IMR-90 (cell line): ENCODE results near the gene RFTN1. TPM values are rescaled to one million over a fixed set of nuclear protein-coding genes. Genes with fewer than 3 reads are reported as not detected.
A peak's percentile ranks its signal among the peaks of the same experiment; 100 is the strongest.

Experiments
- ATAC-seq: fragments of 200-7000 bp; cut with Tn5 transposase; 2 replicates; pipeline ENCODE4 v1.9.1; 2020; ENCODE audit warnings: low read depth, mild to moderate bottlenecking, moderate library complexity
- BruUV-seq: library from RNA; stranded (reverse); fragments of 400-500 nt; replicated peaks from 2 replicates; lab custom pipeline; 2021; lab: Mats Ljungman, UMichigan
- CTCF ChIA-PET: fragments of 300-600 bp; formaldehyde crosslinking; extraction: SDS; loops from one replicate; lab custom pipeline; 2021; ENCODE audit warnings: antibody characterized with exemption; lab: Yijun Ruan, JAX
- POLR2A ChIA-PET: fragments of 300-600 bp; sonication (Branson Sonifier 250); formaldehyde crosslinking; loops from one replicate; lab custom pipeline; 2022; ENCODE audit warnings: antibody characterized with exemption; ENCODE audit not compliant: unreplicated experiment; lab: Charles Lee
- DNase-seq: peaks from one replicate; pipeline ENCODE4 v3.0.0; 2013
- H2AFZ ChIP-seq: replicated peaks from 2 replicates; pipeline ENCODE3; 2013; ENCODE audit warnings: low read length, mild to moderate bottlenecking; ENCODE audit not compliant: poor library complexity
- H2AK5ac ChIP-seq: 2 replicates; pipeline ENCODE4 v1.6.1; 2013; ENCODE audit warnings: low read depth, low read length, inconsistent platforms
- H2AK9ac ChIP-seq: replicated peaks from 2 replicates; pipeline ENCODE3; 2013; ENCODE audit warnings: mild to moderate bottlenecking, low read depth, low read length, moderate library complexity; ENCODE audit not compliant: poor library complexity
- H2BK120ac ChIP-seq: 2 replicates; pipeline ENCODE4 v1.6.1; 2013; ENCODE audit warnings: low read depth, low read length, inconsistent platforms
- H2BK15ac ChIP-seq: 3 replicates; pipeline ENCODE4 v1.6.1; 2013; ENCODE audit warnings: low read depth, low read length, inconsistent platforms
- H2BK20ac ChIP-seq: 2 replicates; pipeline ENCODE4 v1.6.1; 2013; ENCODE audit warnings: low read depth, mild to moderate bottlenecking, inconsistent platforms, low read length, moderate library complexity
- H2BK5ac ChIP-seq: 2 replicates; pipeline ENCODE4 v1.6.1; 2013; ENCODE audit warnings: mild to moderate bottlenecking, low read depth, low read length, inconsistent platforms; ENCODE audit not compliant: poor library complexity, severe bottlenecking
- H3K14ac ChIP-seq: replicated peaks from 2 replicates; pipeline ENCODE4 v1.6.1; 2013; ENCODE audit warnings: low read depth, low read length, inconsistent platforms
- H3K18ac ChIP-seq: 2 replicates; pipeline ENCODE4 v1.6.1; 2013; ENCODE audit warnings: low read depth, low read length, control low read depth
- H3K23ac ChIP-seq: 2 replicates; pipeline ENCODE4 v1.6.1; 2013; ENCODE audit warnings: low read depth, low read length, inconsistent platforms
- H3K27ac ChIP-seq: 2 replicates; pipeline ENCODE4 v1.5.1; 2013; ENCODE audit warnings: mild to moderate bottlenecking, control low read depth, low read length; ENCODE audit not compliant: insufficient read depth
- H3K27me3 ChIP-seq: 2 replicates; pipeline ENCODE4 v1.6.1; 2013; ENCODE audit warnings: low read length; ENCODE audit not compliant: control insufficient read depth, insufficient read depth
- H3K36me3 ChIP-seq: 2 replicates; pipeline ENCODE4 v1.6.1; 2013; ENCODE audit warnings: low read length, mixed read lengths; ENCODE audit not compliant: control insufficient read depth, insufficient read depth
- H3K4ac ChIP-seq: 2 replicates; pipeline ENCODE4 v1.6.1; 2013; ENCODE audit warnings: low read depth, low read length, inconsistent platforms
- H3K4me1 ChIP-seq: 2 replicates; pipeline ENCODE4 v1.6.1; 2013; ENCODE audit warnings: low read length, mixed read lengths; ENCODE audit not compliant: control insufficient read depth, insufficient read depth
- H3K4me2 ChIP-seq: 2 replicates; pipeline ENCODE4 v1.6.1; 2013; ENCODE audit warnings: low read depth, mild to moderate bottlenecking, control low read depth, low read length, moderate library complexity
- H3K4me3 ChIP-seq: 2 replicates; pipeline ENCODE4 v1.5.1; 2013; ENCODE audit warnings: low read depth, mild to moderate bottlenecking, control low read depth, low read length, moderate library complexity; ENCODE audit not compliant: insufficient read depth
- H3K56ac ChIP-seq: 2 replicates; pipeline ENCODE4 v1.6.1; 2013; ENCODE audit warnings: low read length, inconsistent platforms; ENCODE audit not compliant: insufficient read depth; ENCODE audit errors: extremely low read depth
- H3K79me1 ChIP-seq, 2 experiments: 2 replicates each; pipeline ENCODE4 v1.6.1; 2013; ENCODE audit warnings: low read length in 2 of 2, inconsistent platforms in 1 of 2, low read depth in 1 of 2
- H3K9ac ChIP-seq: 2 replicates; pipeline ENCODE4 v1.6.1; 2013; ENCODE audit warnings: low read depth, low read length, control low read depth
- H3K9me1 ChIP-seq: 2 replicates; pipeline ENCODE4 v1.6.1; 2013; ENCODE audit warnings: low read length, inconsistent platforms; ENCODE audit not compliant: insufficient read depth
- H3K9me3 ChIP-seq: 2 replicates; pipeline ENCODE4 v1.6.1; 2013; ENCODE audit warnings: low read length; ENCODE audit not compliant: control insufficient read depth, insufficient read depth
- H4K20me1 ChIP-seq: 2 replicates; pipeline ENCODE4 v1.6.1; 2013; ENCODE audit warnings: low read length, inconsistent platforms; ENCODE audit not compliant: insufficient read depth
- H4K5ac ChIP-seq: 2 replicates; pipeline ENCODE4 v1.6.1; 2013; ENCODE audit warnings: mild to moderate bottlenecking, low read depth, low read length, control low read depth
- H4K8ac ChIP-seq, 2 experiments: 2 replicates each; pipeline ENCODE4 v1.6.1; 2013; ENCODE audit warnings: low read depth in 2 of 2, low read length in 2 of 2, control low read depth in 1 of 2, inconsistent platforms in 1 of 2
- H4K91ac ChIP-seq: 2 replicates; pipeline ENCODE4 v1.6.1; 2013; ENCODE audit warnings: low read depth, low read length, inconsistent platforms; ENCODE audit not compliant: insufficient read depth
- SMC3 ChIP-seq: fragments of 150-350 bp; IDR thresholded peaks from 2 replicates; pipeline ENCODE4 v1.6.1; 2016; ENCODE audit warnings: low read depth, mild to moderate bottlenecking, antibody characterized with exemption, low read length, moderate library complexity
- WGBS, 2 experiments: methylation state at CpG; one replicate each; pipeline versions ENCODE4 v1.1.5 to v1.1.7; 2013; ENCODE audit warnings: missing lambda C conversion rate in 2 of 2; ENCODE audit not compliant: insufficient read length in 1 of 2; ENCODE audit errors: extremely low coverage in 2 of 2; 5-methylcytosine and 5-hydroxymethylcytosine counted together
- dilution Hi-C: fragments of 300-500 bp; cut with HindIII; formaldehyde crosslinking; loops from one replicate; pipeline ENCODE4 v1.14.3; 2018; ENCODE audit warnings: low sequenced_read_pairs; ENCODE audit not compliant: unreplicated experiment
- in situ Hi-C: fragments of 300-500 bp; cut with MboI; formaldehyde crosslinking; loops from 3 replicates; pipeline ENCODE4 v1.14.3; 2019; ENCODE audit warnings: low sequenced_read_pairs, inconsistent platforms, mixed read lengths
- intact Hi-C: fragments of 100-400 bp; cut with micrococcal nuclease; formaldehyde crosslinking; loops from 2 replicates; pipeline ENCODE4 v1.10.0; 2022
- polyA plus RNA-seq, 3 experiments: library from polyadenylated mRNA; depleted of rRNA; stranded (reverse); fragments of >200 nt; gene quantifications; 2 replicates each; pipeline ENCODE4 v1.2.3, GENCODE V29; 2012; ENCODE audit warnings: low replicate concordance in 1 of 3
- total RNA-seq: library from RNA; depleted of rRNA; stranded (reverse); fragments of >200 nt; gene quantifications from 2 replicates; pipeline ENCODE4 v1.2.3, GENCODE V29; 2012

Gene RFTN1
- total and polyA plus RNA-seq, 2 of the 4 experiments (the other 2 are of a cell fraction): 45.0 to 52.0 TPM

GRCh38 chr3:16300307-16300706 lies 213.2 kb downstream of the RFTN1 start:
- Histone ChIP-seq H3K36me3 (peaks cover 6% of the 10 kb centered on the region; the same call in 1 of the 2 replicates), H3K27me3 (no peaks in the 10 kb centered on the region), H3K4me1 (0 out of 2 replicates have a peak, but pooled peaks cover 2% of the 10 kb centered on the region), H4K20me1 (no peaks in the 10 kb centered on the region), H2BK20ac (no peak overlapping the region), H2BK120ac (no peak overlapping the region), H3K9me1 (peaks cover 5% of the 10 kb centered on the region), H3K9ac (no peak overlapping the region), H3K56ac (no peak overlapping the region), H3K79me1 (no peaks in the 10 kb centered on the region), H3K4me3 (no peak overlapping the region), H4K5ac (no peak overlapping the region), H2BK5ac (no peak overlapping the region), H2AFZ (no peak overlapping the region), H3K27ac (no peak overlapping the region), H2BK15ac (no peak overlapping the region), H3K4ac (no peak overlapping the region), H3K18ac (no peak overlapping the region), H3K23ac (no peak overlapping the region), H3K4me2 (no peak overlapping the region), H2AK9ac (no peak overlapping the region), H2AK5ac (no peak overlapping the region), H3K14ac (no peak overlapping the region), H4K91ac (no peak overlapping the region), H3K9me3 (no peaks in the 10 kb centered on the region), H4K8ac (no peak overlapping the region)
- DNase-seq (no peak), ATAC-seq (peak; percentile 22; the same call in 1 of the 2 replicates)
- no CpG with 5 or more reads among the region's 2 CpGs for WGBS, 2 experiments
- dilution Hi-C loops (no loop called here), in situ Hi-C loops (no loop called here), intact Hi-C loops (no loop called here)
- TF ChIP-seq SMC3: no peak
- POLR2A ChIA-PET: no interaction called here
- CTCF ChIA-PET: interaction anchor here (0.6 kb wide), 1 partner anchor 116 kb away, joined by 3 read pairs; no protein-coding TSS in a partner anchor
- no TSS peak for BruUV-seq
